ENCODE data around the gene LRPPRC. TPM values are rescaled to one million over a fixed set of nuclear protein-coding genes. Genes with fewer than 3 reads are reported as not detected.

The LRPPRC gene
- total RNA-seq, 4 donors from 2014 or later, result 75.9 to 95.3 (median 81.5) TPM

DNA sequence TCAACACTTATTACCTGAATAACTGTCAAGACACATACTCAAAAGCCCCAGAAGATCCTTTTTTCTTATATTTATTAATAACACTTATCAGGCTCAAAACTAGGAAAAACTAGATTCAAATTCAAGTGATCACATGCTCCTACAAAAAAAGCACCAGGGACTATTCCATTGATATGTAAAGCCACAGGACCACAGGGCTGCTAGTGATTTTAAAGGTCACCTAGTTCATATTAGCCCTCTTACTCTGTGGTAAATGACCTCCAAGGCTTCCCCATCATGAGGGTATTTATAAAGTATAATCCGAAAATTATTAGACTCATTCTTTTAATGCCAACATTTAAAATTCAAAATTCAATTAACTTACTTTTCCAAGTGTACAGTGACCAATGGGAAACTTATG lies 52.5 kb downstream of the LRPPRC start:
- ATAC-seq (no peak), DNase-seq (no peak)
- in situ Hi-C loops (cut with MboI; ENCODE audit: low sequenced_read_pairs in 4 of 4) (no loop called here), intact Hi-C loops (cut with DNase I; ENCODE audit: low total_unique reads) (no loop called here)
- Histone ChIP-seq H3K27me3 (no peaks in the 10 kb centered on the region), H3K27ac (no peak overlapping the region), H3K4me3 (no peak overlapping the region), H3K4me1 (no peaks in the 10 kb centered on the region), H3K9me3 (no peaks in the 10 kb centered on the region), H3K36me3 (peaks cover 8 to 65% of the 10 kb centered on the region in 2 donors)
- TF ChIP-seq, protein P1, sequence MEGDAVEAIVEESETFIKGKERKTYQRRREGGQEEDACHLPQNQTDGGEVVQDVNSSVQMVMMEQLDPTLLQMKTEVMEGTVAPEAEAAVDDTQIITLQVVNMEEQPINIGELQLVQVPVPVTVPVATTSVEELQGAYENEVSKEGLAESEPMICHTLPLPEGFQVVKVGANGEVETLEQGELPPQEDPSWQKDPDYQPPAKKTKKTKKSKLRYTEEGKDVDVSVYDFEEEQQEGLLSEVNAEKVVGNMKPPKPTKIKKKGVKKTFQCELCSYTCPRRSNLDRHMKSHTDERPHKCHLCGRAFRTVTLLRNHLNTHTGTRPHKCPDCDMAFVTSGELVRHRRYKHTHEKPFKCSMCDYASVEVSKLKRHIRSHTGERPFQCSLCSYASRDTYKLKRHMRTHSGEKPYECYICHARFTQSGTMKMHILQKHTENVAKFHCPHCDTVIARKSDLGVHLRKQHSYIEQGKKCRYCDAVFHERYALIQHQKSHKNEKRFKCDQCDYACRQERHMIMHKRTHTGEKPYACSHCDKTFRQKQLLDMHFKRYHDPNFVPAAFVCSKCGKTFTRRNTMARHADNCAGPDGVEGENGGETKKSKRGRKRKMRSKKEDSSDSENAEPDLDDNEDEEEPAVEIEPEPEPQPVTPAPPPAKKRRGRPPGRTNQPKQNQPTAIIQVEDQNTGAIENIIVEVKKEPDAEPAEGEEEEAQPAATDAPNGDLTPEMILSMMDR (IDR thresholded peaks at IDR 0.05 in 4 of 5, conservative IDR thresholded peaks at IDR 0.05 in 1 of 5), result no peak
- TF ChIP-seq POLR2A (IDR thresholded peaks at IDR 0.05), result no peak

DNA sequence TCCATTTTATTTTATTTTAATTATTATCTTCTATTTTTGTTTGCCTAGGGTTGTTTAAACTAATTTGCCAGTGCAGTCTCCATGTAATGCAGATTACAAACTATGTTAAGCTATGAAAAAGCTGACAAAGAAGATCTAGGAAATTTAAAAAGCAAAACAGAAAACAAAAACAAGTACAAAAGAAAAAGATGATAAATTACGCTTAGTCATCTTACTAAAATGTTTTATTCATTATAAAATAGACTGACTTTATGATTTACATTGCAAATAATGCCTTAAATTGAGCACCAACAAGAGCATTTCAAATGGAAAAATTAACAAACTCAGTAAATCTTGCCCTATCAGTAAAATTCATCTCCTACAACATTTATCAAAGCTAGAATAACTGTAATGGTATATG lies 52.9 kb downstream of the LRPPRC start:
- no peak for TF ChIP-seq POLR2A (IDR thresholded peaks at IDR 0.05)
- TF ChIP-seq, protein P1 (IDR thresholded peaks at IDR 0.05 in 4 of 5, conservative IDR thresholded peaks at IDR 0.05 in 1 of 5), result no peak
- in situ Hi-C loops (cut with MboI; ENCODE audit: low sequenced_read_pairs in 4 of 4) (no loop called here), intact Hi-C loops (cut with DNase I; ENCODE audit: low total_unique reads) (no loop called here)
- H3K27ac ChIP-seq, result no peak overlapping the region
- ATAC-seq (no peak), DNase-seq (no peak)
- H3K9me3 ChIP-seq, result no peaks in the 10 kb centered on the region
- H3K4me1 ChIP-seq, result no peaks in the 10 kb centered on the region
- H3K36me3 ChIP-seq, result peaks cover 8 to 61% of the 10 kb centered on the region in 2 donors
- no peak overlapping the region for H3K4me3 ChIP-seq
- H3K27me3 ChIP-seq, result no peaks in the 10 kb centered on the region

DNA sequence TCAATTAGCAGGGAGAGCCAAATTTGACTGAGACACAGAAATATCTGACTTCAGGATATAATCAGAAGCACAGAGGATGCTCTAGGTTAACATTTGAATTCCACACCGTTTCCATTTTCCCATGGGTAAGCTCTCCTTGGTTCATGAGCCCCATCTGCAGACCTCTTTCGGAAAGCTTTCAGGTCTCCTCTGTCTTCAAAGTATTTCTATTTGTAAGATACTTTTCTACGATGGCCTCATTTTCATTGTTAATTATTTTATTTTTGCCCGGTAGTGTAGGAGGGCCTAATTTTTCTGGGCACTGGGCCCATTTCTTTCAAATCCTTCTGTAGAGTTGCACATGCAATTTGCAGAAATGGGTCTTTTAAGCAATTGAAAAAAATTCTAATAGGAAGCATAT lies 53.8 kb downstream of the LRPPRC start:
- intact Hi-C loops (cut with DNase I; ENCODE audit: low total_unique reads) (no loop called here), in situ Hi-C loops (cut with MboI; ENCODE audit: low sequenced_read_pairs in 4 of 4) (no loop called here)
- H3K27ac ChIP-seq, result no peak overlapping the region
- ATAC-seq (no peak), DNase-seq (no peak)
- no peak overlapping the region for H3K4me3 ChIP-seq
- TF ChIP-seq POLR2A (IDR thresholded peaks at IDR 0.05), result no peak
- no peaks in the 10 kb centered on the region for H3K9me3 ChIP-seq
- no peaks in the 10 kb centered on the region for H3K27me3 ChIP-seq
- no peaks in the 10 kb centered on the region for H3K4me1 ChIP-seq
- peaks cover 6 to 51% of the 10 kb centered on the region in 2 donors for H3K36me3 ChIP-seq

DNA sequence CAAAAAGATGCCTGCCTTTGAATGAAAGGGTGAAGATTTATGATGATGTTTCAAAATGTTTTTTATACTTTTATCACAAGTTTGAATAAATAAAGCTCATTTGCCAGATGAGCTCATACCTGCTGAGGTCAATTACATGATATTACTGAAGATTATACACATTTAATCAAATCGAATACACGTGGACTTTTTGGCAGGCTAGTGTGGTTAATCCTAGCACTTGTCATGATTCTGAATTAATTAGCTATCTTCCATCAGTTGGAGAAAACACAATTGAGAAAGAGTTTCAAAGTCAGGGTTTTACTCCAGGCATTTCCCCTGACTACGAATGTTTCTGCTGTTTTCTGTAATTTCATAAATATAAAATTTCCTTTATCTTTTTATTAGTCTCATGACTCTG lies 54.4 kb downstream of the LRPPRC start:
- no peaks in the 10 kb centered on the region for H3K4me1 ChIP-seq
- no peak for ATAC-seq
- H3K27ac ChIP-seq, result no peak overlapping the region
- no peak overlapping the region for H3K4me3 ChIP-seq
- no peaks in the 10 kb centered on the region for H3K9me3 ChIP-seq
- H3K36me3 ChIP-seq, result peaks cover under 1 to 45% of the 10 kb centered on the region in 2 donors
- DNase-seq, result no peak
- in situ Hi-C loops (cut with MboI; ENCODE audit: low sequenced_read_pairs in 4 of 4), result no loop called here
- intact Hi-C loops (cut with DNase I; ENCODE audit: low total_unique reads), result no loop called here
- TF ChIP-seq POLR2A (IDR thresholded peaks at IDR 0.05), result no peak
- TF ChIP-seq, protein P1 (IDR thresholded peaks at IDR 0.05 in 4 of 5, conservative IDR thresholded peaks at IDR 0.05 in 1 of 5), result no peak
- no peaks in the 10 kb centered on the region for H3K27me3 ChIP-seq

DNA sequence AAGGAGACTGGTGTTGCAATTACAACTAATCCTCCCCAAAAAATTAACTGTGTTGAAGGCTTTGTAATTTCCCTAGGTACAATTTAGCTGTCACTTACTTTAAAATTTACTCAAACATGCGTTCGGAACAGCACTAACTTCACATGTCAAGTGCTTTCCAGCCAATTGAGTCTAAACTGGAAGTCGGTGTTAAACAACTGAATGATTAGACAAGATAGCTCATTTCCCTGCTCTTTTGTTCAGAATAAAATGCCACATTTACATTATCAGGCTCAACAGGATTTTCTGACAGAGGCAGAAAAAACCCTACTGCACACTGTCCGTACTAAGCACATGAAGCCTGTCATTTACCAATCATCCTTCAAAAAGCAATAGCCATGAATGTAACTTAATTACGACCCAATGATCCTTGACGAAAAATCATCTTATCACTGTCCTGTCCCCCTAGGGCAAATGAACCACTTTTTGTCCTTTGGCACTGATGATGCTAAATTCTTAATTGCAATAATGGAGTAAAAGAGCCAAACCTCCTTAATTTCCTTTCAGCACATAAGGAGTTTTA lies 56.0 kb downstream of the LRPPRC start:
- Histone ChIP-seq H3K27ac (no peak overlapping the region), H3K27me3 (no peaks in the 10 kb centered on the region), H3K36me3 (peaks cover 0 to 30% of the 10 kb centered on the region in 2 donors), H3K4me1 (no peaks in the 10 kb centered on the region), H3K4me3 (no peak overlapping the region), H3K9me3 (no peaks in the 10 kb centered on the region)
- no peak for TF ChIP-seq POLR2A (IDR thresholded peaks at IDR 0.05)
- TF ChIP-seq, protein P1 (IDR thresholded peaks at IDR 0.05 in 4 of 5, conservative IDR thresholded peaks at IDR 0.05 in 1 of 5), result no peak
- in situ Hi-C loops (cut with MboI; ENCODE audit: low sequenced_read_pairs in 4 of 4), result no loop called here
- no peak for ATAC-seq
- intact Hi-C loops (cut with DNase I; ENCODE audit: low total_unique reads), result no loop called here
- DNase-seq, result no peak

Data from gastrocnemius medialis (tissue), 4 donors.